HepG2 (cell line): ENCODE results near the gene IRS1. TPM values are rescaled to one million over a fixed set of nuclear protein-coding genes. Genes with fewer than 3 reads are reported as not detected.

Experiments used
- ATAC-seq: fragments of 200-7000 bp; cut with Tn5 transposase; 3 replicates; pipeline ENCODE4 v1.9.1; 2020; ENCODE audit warnings: mild to moderate bottlenecking, moderate library complexity
- BruUV-seq: library from RNA; stranded (reverse); fragments of 400-500 nt; replicated peaks from 2 replicates; lab custom pipeline; 2021; lab: Mats Ljungman, UMichigan
- CTCF ChIA-PET: fragments of 300-600 bp; formaldehyde crosslinking; extraction: SDS; loops from one replicate; lab custom pipeline; 2021; ENCODE audit warnings: low total read pairs, inconsistent platforms, low intra/inter-chr PET ratio; lab: Yijun Ruan, JAX
- POLR2A ChIA-PET: fragments of 350-600 bp; sonication (Branson Sonifier 250); formaldehyde crosslinking; loops from one replicate; lab custom pipeline; 2020; ENCODE audit warnings: antibody characterized with exemption, inconsistent platforms; lab: Yijun Ruan, JAX
- DNase-seq: peaks from one replicate; pipeline ENCODE4 v3.0.0-alpha.2; 2015; ENCODE audit warnings: low spot score
- FAIRE-seq: peaks from 3 replicates; lab custom pipeline; 2011; peaks lifted over from hg19 to GRCh38; lab: Jason Lieb, UNC
- H2AFZ ChIP-seq: one replicate; pipeline ENCODE4 v1.6.1; 2011; ENCODE audit warnings: low read length, inconsistent platforms
- H3K27ac ChIP-seq: fragments of 300-600 bp; 3 replicates; pipeline ENCODE4 v1.8.0; 2011; ENCODE audit warnings: mixed run types, mild to moderate bottlenecking, mixed read lengths, low read length, inconsistent platforms; ENCODE audit not compliant: insufficient read depth; ENCODE audit errors: extremely low read length
- H3K27me3 ChIP-seq, 2 experiments: fragments of 200-600 bp in 1 of 2; 2 replicates in 1 of 2; 3 replicates in 1 of 2; pipeline versions ENCODE4 v1.6.0 to v1.8.0; 2011; ENCODE audit warnings: low read length in 2 of 2, mild to moderate bottlenecking in 2 of 2, moderate library complexity in 2 of 2, inconsistent platforms in 1 of 2; ENCODE audit not compliant: insufficient read depth in 2 of 2, control insufficient read depth in 1 of 2
- H3K36me3 ChIP-seq, 2 experiments: fragments of 200-600 bp in 1 of 2; replicated peaks in 1 of 2; 2 replicates in 1 of 2; 3 replicates in 1 of 2; pipeline versions ENCODE4 v1.5.1 to v1.8.0; 2011; ENCODE audit warnings: low read length in 2 of 2, inconsistent platforms in 1 of 2; ENCODE audit not compliant: insufficient read depth in 2 of 2, control insufficient read depth in 1 of 2
- H3K4me1 ChIP-seq: 2 replicates; pipeline ENCODE4 v1.5.1; 2012; ENCODE audit warnings: low read length, inconsistent platforms; ENCODE audit not compliant: insufficient read depth
- H3K4me2 ChIP-seq: 2 replicates; pipeline ENCODE4 v1.6.0; 2011; ENCODE audit warnings: low read depth, low read length, inconsistent platforms
- H3K4me3 ChIP-seq, 3 experiments: fragments of 200-600 bp in 1 of 3; sonication (generic), shearing (Covaris generic) in 1 of 3; replicated peaks in 1 of 3; 2 replicates each; pipeline ENCODE4 v1.5.1; 2011 to 2016; ENCODE audit warnings: low read length in 3 of 3, inconsistent platforms in 2 of 3, low read depth in 2 of 3, mild to moderate bottlenecking in 2 of 3, control low read depth in 1 of 3, mixed read lengths in 1 of 3; ENCODE audit not compliant: insufficient read depth in 1 of 3
- H3K79me2 ChIP-seq: one replicate; pipeline ENCODE4 v1.6.1; 2011; ENCODE audit warnings: low read length, inconsistent platforms; ENCODE audit not compliant: insufficient read depth
- H3K9ac ChIP-seq: 2 replicates; pipeline ENCODE4 v1.6.0; 2011; ENCODE audit warnings: mild to moderate bottlenecking, low read depth, low read length, inconsistent platforms; ENCODE audit not compliant: insufficient read depth
- H3K9me3 ChIP-seq: 2 replicates; pipeline ENCODE4 v1.5.1; 2012; ENCODE audit warnings: mild to moderate bottlenecking, low read length
- H4K20me1 ChIP-seq: 2 replicates; pipeline ENCODE4 v1.6.0; 2011; ENCODE audit warnings: inconsistent platforms, mild to moderate bottlenecking, low read length, moderate library complexity; ENCODE audit not compliant: insufficient read depth
- KLF13 ChIP-seq: sonication (generic); formaldehyde crosslinking; IDR thresholded peaks from 2 replicates; pipeline ENCODE4 v1.4.0; 2020; ENCODE audit warnings: mild to moderate bottlenecking, missing genetic modification reagents
- MAFG ChIP-seq: sonication (generic); formaldehyde crosslinking; IDR thresholded peaks from 2 replicates; pipeline ENCODE4 v1.5.1; 2020; ENCODE audit warnings: mild to moderate bottlenecking, missing genetic modification reagents
- MEF2D ChIP-seq: sonication (generic); formaldehyde crosslinking; IDR thresholded peaks from 2 replicates; pipeline ENCODE4 v1.5.1; 2020; ENCODE audit warnings: mild to moderate bottlenecking, missing genetic modification reagents
- RARA ChIP-seq: IDR thresholded peaks from 2 replicates; pipeline ENCODE4 v1.6.1; 2016; ENCODE audit warnings: missing genetic modification reagents, missing compliant biosample characterization
- RBFOX2 ChIP-seq: fragments of 200-400 bp; formaldehyde crosslinking; IDR thresholded peaks from 2 replicates; pipeline ENCODE4 v1.6.1; 2017; ENCODE audit warnings: low read depth, mild to moderate bottlenecking, low read length
- SPEN ChIP-seq: sonication (generic); formaldehyde crosslinking; IDR thresholded peaks from 2 replicates; pipeline ENCODE4 v1.5.1; 2020; ENCODE audit warnings: low read depth, mild to moderate bottlenecking, missing genetic modification reagents
- SRSF1 ChIP-seq: fragments of 200-400 bp; formaldehyde crosslinking; optimal IDR thresholded peaks from 2 replicates; pipeline ENCODE3; 2017; ENCODE audit warnings: mild to moderate bottlenecking, low read depth, low read length, moderate library complexity
- WIZ ChIP-seq: sonication (generic); formaldehyde crosslinking; IDR thresholded peaks from 2 replicates; pipeline ENCODE4 v1.5.1; 2020; ENCODE audit warnings: mild to moderate bottlenecking, missing genetic modification reagents
- ZNF20 ChIP-seq: sonication (generic); formaldehyde crosslinking; IDR thresholded peaks from 2 replicates; pipeline ENCODE4 v1.4.0; 2020; ENCODE audit warnings: mild to moderate bottlenecking, moderate library complexity, missing genetic modification reagents
- ZNF230 ChIP-seq: sonication (generic); formaldehyde crosslinking; IDR thresholded peaks from 2 replicates; pipeline ENCODE4 v1.4.0; 2020; ENCODE audit warnings: mild to moderate bottlenecking, missing genetic modification reagents
- ZNF577 ChIP-seq: sonication (generic); formaldehyde crosslinking; IDR thresholded peaks from 2 replicates; pipeline ENCODE4 v1.4.0; 2020; ENCODE audit warnings: mild to moderate bottlenecking, low read depth, missing genetic modification reagents, borderline replicate concordance
- ZNF629 ChIP-seq: sonication (generic); formaldehyde crosslinking; conservative IDR thresholded peaks from 2 replicates; pipeline ENCODE4 v1.5.0; 2020; ENCODE audit warnings: missing genetic modification reagents
- ZNF672 ChIP-seq: sonication (generic); formaldehyde crosslinking; IDR thresholded peaks from 2 replicates; pipeline ENCODE4 v1.8.1; 2022; ENCODE audit warnings: missing genetic modification reagents
- WGBS: methylation state at CpG from one replicate; pipeline ENCODE4 v1.1.6; 2017; ENCODE audit warnings: low lambda C conversion rate; 5-methylcytosine and 5-hydroxymethylcytosine counted together
- in situ Hi-C: cut with HindIII; loops from 2 replicates; pipeline ENCODE4 v1.10.0; 2017; ENCODE audit warnings: low pct_unique_long_range_greater_than_20kb; ENCODE audit not compliant: extremely low pct_ligation_motif_present
- intact Hi-C: fragments of 100-400 bp; cut with micrococcal nuclease; formaldehyde crosslinking; loops from one replicate; pipeline ENCODE4 v1.10.0; 2022; ENCODE audit not compliant: unreplicated experiment
- polyA plus RNA-seq, 8 experiments: library from polyadenylated mRNA; depleted of rRNA in 3 of 8; stranded (reverse) in 7 of 8; unstranded in 1 of 8; fragments of >200 nt; fragmentation: Illumina TruSeq in 4 of 8; extraction: Trizol in 4 of 8; gene quantifications; 2 replicates each; pipeline versions ENCODE4 v1.2.1 to v1.2.3, GENCODE V29; 2011 to 2016; ENCODE audit warnings: low read depth in 4 of 8, missing spikeins in 1 of 8, mixed read lengths in 1 of 8; ENCODE audit not compliant: insufficient read depth in 1 of 8
- total RNA-seq, 5 experiments: library from RNA; depleted of rRNA; stranded (reverse); fragments of >200 nt; fragmentation: Illumina TruSeq; extraction: Trizol; gene quantifications; 2 replicates each; pipeline ENCODE4 v1.2.3, GENCODE V29; 2016; ENCODE audit warnings: low read depth in 1 of 5
- TF ChIP-seq, protein P1 (sequence below): sonication (generic); formaldehyde crosslinking; conservative IDR thresholded peaks from 2 replicates; pipeline ENCODE4 v1.4.0; 2020; ENCODE audit warnings: mild to moderate bottlenecking, missing genetic modification reagents, moderate library complexity
- TF ChIP-seq, protein P2 (sequence below): sonication (generic); formaldehyde crosslinking; IDR thresholded peaks from 2 replicates; pipeline ENCODE4 v1.4.0; 2020; ENCODE audit warnings: missing genetic modification reagents, borderline replicate concordance

IRS1 gene
- total and polyA plus RNA-seq, 2 of the 13 experiments (the other 11 are each of a cell fraction or from before 2014, with no cell fraction given): 8.7 to 9.0 TPM

DNA sequence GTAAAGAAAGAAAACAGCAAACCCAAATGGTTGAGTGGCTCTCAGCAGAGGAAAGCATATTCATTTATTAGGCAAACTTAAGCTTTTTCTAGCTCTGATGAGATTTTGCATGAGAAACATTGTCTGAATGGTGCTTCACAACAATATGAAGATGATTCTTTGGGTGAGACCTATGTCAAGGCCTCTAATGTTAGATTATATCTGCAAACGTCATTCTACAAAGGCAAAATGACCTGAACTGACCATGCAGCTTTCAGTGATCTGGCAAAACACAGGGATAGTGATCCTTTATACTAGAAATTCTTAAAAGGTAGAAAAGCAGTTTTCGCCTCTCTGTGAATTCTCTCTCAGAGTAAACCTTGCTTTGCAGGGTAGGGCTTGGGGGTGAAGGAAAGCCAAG, 47.9 kb upstream of the IRS1 start:
- H4K20me1 ChIP-seq: no peaks in the 10 kb centered on the region
- H3K27me3 ChIP-seq: no peaks in the 10 kb centered on the region
- no peak overlapping the region for H2AFZ ChIP-seq
- ChIA-PET CTCF (no interaction called here), POLR2A (no interaction called here)
- TF ChIP-seq ZNF629: no peak
- TF ChIP-seq RBFOX2: no peak
- no peak for TF ChIP-seq RARA (CRISPR knock-in tag)
- TF ChIP-seq KLF13 (CRISPR knock-in tag): no peak
- no peak for TF ChIP-seq SPEN
- TF ChIP-seq MEF2D: no peak
- TF ChIP-seq, protein P1, sequence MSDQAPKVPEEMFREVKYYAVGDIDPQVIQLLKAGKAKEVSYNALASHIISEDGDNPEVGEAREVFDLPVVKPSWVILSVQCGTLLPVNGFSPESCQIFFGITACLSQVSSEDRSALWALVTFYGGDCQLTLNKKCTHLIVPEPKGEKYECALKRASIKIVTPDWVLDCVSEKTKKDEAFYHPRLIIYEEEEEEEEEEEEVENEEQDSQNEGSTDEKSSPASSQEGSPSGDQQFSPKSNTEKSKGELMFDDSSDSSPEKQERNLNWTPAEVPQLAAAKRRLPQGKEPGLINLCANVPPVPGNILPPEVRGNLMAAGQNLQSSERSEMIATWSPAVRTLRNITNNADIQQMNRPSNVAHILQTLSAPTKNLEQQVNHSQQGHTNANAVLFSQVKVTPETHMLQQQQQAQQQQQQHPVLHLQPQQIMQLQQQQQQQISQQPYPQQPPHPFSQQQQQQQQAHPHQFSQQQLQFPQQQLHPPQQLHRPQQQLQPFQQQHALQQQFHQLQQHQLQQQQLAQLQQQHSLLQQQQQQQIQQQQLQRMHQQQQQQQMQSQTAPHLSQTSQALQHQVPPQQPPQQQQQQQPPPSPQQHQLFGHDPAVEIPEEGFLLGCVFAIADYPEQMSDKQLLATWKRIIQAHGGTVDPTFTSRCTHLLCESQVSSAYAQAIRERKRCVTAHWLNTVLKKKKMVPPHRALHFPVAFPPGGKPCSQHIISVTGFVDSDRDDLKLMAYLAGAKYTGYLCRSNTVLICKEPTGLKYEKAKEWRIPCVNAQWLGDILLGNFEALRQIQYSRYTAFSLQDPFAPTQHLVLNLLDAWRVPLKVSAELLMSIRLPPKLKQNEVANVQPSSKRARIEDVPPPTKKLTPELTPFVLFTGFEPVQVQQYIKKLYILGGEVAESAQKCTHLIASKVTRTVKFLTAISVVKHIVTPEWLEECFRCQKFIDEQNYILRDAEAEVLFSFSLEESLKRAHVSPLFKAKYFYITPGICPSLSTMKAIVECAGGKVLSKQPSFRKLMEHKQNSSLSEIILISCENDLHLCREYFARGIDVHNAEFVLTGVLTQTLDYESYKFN (CRISPR knock-in tag): no peak
- no peak for TF ChIP-seq SRSF1
- TF ChIP-seq, protein P2, sequence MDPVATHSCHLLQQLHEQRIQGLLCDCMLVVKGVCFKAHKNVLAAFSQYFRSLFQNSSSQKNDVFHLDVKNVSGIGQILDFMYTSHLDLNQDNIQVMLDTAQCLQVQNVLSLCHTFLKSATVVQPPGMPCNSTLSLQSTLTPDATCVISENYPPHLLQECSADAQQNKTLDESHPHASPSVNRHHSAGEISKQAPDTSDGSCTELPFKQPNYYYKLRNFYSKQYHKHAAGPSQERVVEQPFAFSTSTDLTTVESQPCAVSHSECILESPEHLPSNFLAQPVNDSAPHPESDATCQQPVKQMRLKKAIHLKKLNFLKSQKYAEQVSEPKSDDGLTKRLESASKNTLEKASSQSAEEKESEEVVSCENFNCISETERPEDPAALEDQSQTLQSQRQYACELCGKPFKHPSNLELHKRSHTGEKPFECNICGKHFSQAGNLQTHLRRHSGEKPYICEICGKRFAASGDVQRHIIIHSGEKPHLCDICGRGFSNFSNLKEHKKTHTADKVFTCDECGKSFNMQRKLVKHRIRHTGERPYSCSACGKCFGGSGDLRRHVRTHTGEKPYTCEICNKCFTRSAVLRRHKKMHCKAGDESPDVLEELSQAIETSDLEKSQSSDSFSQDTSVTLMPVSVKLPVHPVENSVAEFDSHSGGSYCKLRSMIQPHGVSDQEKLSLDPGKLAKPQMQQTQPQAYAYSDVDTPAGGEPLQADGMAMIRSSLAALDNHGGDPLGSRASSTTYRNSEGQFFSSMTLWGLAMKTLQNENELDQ (CRISPR knock-in tag): no peak
- no peak for TF ChIP-seq ZNF230 (CRISPR knock-in tag)
- TF ChIP-seq ZNF672 (CRISPR knock-in tag): no peak
- no peak for TF ChIP-seq WIZ (CRISPR knock-in tag)
- no peak for TF ChIP-seq MAFG (CRISPR knock-in tag)
- no peak for TF ChIP-seq ZNF577 (CRISPR knock-in tag)
- TF ChIP-seq ZNF20 (CRISPR knock-in tag): no peak
- H3K79me2 ChIP-seq: no peaks in the 10 kb centered on the region
- H3K4me3 ChIP-seq: no peak overlapping the region
- WGBS: 58% methylated on average over 2 of the region's 2 CpGs
- ATAC-seq (no peak), FAIRE-seq (no peak), DNase-seq (no peak)
- H3K9ac ChIP-seq: no peak overlapping the region
- H3K4me2 ChIP-seq: no peak overlapping the region
- BruUV-seq: no TSS peak
- no peaks in the 10 kb centered on the region for H3K9me3 ChIP-seq
- no peak overlapping the region for H3K27ac ChIP-seq
- intact Hi-C loops (no loop called here), in situ Hi-C loops (no loop called here)
- no peaks in the 10 kb centered on the region for H3K4me1 ChIP-seq
- H3K36me3 ChIP-seq: no peaks in the 10 kb centered on the region
